Mucosa of descending colon (tissue), 3 donors: ENCODE measurements around the gene ZNF354C. TPM values are rescaled to one million over a fixed set of nuclear protein-coding genes. Genes with fewer than 3 reads are reported as not detected.

Experiments
- ATAC-seq: fragments of 200-7000 bp; cut with Tn5 transposase; one replicate; pipeline ENCODE4 v1.9.1; 2020; ENCODE audit warnings: mild to moderate bottlenecking, moderate library complexity
- DNase-seq, 3 donors: peaks; one replicate each; pipeline ENCODE4 v3.0.0-alpha.2; 2020
- H3K36me3 ChIP-seq: fragments of 200-600 bp; one replicate; pipeline ENCODE4 v1.8.0; 2021; ENCODE audit warnings: low read depth, mild to moderate bottlenecking
- H3K4me1 ChIP-seq: fragments of 200-600 bp; one replicate; pipeline ENCODE4 v1.8.0; 2021; ENCODE audit warnings: low read depth, mild to moderate bottlenecking
- H3K4me3 ChIP-seq: fragments of 200-600 bp; one replicate; pipeline ENCODE4 v1.8.0; 2021; ENCODE audit warnings: mild to moderate bottlenecking
- H3K9me3 ChIP-seq: fragments of 200-600 bp; one replicate; pipeline ENCODE4 v1.8.0; 2021; ENCODE audit warnings: mild to moderate bottlenecking
- intact Hi-C, 2 donors: fragments of 100-400 bp; cut with DNase I in 1 of 2; cut with micrococcal nuclease in 1 of 2; formaldehyde crosslinking; loops; one replicate each; pipeline versions ENCODE4 v1.11.0 to v1.11.1; 2022; cut with DNase I, micrococcal nuclease
- total RNA-seq, 3 donors: library from RNA; stranded (reverse); fragmentation: NEBNext Ultra II Directional in 2 of 3; extraction: Animal tissue kit (Norgen Biotek cat#: 25700) in 2 of 3; gene quantifications; one replicate each; pipeline versions ENCODE4 v1.2.1 to v1.2.4, GENCODE V29; 2021 to 2023
- TF ChIP-seq, protein P1 (sequence below): fragments of 200-600 bp; IDR thresholded peaks from one replicate; pipeline ENCODE4 v1.8.0; 2022; ENCODE audit warnings: antibody characterized with exemption, mild to moderate bottlenecking
- donor health status: DM: no; HTN: no; CAD: no; lungs with moderate emphysema.
- donor health status: DM: no; HTN: no; CAD: no.
- donor health status: DM: no; HTN: yes; CAD: no.

The ZNF354C gene
- total RNA-seq, 3 donors from 2014 or later: 1.6 to 9.1 (median 1.7) TPM

DNA sequence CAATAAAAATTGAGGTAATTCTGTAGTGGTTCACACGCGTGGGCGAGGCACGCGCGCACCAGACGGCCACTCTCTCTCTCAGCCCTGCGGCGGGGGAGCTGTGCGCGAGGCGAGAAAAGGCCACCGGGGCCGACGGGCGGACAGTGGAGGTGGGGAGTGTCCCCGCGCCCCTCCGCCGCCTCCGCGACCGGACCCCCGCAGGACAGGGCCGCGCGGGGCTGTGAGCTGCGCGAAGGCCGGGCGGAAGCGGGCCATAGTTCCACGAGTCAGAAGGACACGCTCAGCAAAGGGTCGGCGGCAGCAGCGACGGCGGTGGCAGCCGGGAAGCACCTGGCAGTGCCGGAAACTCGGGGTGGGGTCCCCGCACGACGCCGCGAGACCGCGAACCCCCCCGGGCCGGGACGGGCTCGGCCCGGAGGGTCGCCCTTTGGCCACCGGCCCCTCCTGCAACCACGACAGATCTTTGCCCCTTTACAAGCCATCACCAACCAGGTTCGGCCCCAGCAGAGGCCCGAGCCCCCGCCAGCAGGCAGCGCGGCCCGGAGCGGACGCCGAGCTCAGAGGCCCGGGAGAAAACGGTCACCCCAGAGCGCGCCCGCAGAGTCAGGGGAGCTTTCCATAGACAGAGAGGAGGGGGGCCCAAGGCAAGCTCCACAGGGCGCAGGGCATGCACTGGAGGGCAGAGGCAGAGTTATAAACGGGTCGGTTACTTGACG lies 60.9 kb downstream of the ZNF354C start:
- intact Hi-C loops: no loop called here
- TF ChIP-seq, protein P1, sequence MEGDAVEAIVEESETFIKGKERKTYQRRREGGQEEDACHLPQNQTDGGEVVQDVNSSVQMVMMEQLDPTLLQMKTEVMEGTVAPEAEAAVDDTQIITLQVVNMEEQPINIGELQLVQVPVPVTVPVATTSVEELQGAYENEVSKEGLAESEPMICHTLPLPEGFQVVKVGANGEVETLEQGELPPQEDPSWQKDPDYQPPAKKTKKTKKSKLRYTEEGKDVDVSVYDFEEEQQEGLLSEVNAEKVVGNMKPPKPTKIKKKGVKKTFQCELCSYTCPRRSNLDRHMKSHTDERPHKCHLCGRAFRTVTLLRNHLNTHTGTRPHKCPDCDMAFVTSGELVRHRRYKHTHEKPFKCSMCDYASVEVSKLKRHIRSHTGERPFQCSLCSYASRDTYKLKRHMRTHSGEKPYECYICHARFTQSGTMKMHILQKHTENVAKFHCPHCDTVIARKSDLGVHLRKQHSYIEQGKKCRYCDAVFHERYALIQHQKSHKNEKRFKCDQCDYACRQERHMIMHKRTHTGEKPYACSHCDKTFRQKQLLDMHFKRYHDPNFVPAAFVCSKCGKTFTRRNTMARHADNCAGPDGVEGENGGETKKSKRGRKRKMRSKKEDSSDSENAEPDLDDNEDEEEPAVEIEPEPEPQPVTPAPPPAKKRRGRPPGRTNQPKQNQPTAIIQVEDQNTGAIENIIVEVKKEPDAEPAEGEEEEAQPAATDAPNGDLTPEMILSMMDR: no peak
- Histone ChIP-seq H3K4me1 (no peaks in the 10 kb centered on the region), H3K36me3 (no peaks in the 10 kb centered on the region), H3K4me3 (no peak overlapping the region), H3K9me3 (peaks cover 38% of the 10 kb centered on the region)
- ATAC-seq (no peak), DNase-seq (no peak)

DNA sequence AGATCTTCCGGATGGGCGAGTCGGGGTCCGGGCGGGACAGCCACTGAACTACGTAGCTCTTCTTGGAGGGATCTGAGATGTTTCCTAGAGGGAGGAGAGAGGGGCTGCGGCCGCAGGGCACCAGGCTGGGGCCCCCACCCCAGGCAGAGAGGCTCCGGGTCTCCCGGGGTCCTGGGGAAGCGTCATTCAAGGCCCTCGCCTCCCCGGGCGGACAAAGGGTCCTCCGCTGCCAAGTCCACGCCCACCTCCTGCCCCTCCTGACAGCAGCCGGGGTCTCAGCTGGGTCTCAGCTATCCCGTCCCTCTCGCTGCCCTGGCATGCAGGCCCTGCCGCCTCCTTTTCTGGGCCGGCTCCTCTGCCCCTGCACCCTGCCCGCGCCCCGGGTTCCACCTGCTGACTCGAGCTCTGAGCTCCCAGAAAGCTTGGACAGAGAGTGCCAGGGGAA lies 61.5 kb downstream of the ZNF354C start:
- TF ChIP-seq, protein P1: no peak
- Histone ChIP-seq H3K4me1 (no peaks in the 10 kb centered on the region), H3K9me3 (peaks cover 41% of the 10 kb centered on the region), H3K36me3 (no peaks in the 10 kb centered on the region), H3K4me3 (no peak overlapping the region)
- intact Hi-C loops: no loop called here
- DNase-seq (no peak), ATAC-seq (no peak)

DNA sequence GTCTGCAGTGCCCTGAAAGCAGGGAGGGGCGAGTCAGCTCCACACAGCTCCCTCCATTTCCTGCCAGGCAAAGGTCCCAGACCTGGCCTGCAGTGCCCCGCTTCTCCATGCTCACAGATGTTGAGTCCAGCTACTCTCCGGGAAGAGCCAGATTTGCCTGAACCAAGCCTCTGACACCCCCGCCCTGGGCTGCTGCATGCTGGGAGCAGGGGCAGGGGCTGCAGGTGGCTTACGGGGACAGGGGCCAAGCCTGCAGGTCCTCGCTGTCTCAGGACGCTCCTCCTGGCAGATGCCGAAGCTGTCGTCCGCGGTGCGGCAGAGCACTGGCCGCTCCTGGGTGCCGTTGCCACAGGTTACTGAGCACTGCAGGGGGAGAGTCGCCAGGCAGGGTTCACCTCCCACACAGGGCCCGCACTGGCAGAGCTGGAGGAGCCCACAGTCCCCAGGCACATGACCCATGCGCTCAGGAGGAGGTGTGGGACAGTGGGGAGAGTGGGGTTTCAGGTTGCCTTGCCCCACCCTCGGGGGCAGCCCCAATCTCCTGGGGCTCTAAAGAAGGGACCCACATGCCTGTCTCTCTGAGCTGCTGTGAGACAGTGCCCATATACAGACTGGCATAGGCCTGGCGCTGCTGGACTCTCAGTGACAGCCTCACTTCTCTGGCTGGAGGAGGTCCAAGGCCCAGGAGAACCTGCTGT lies 62.4 kb downstream of the ZNF354C start:
- ATAC-seq: no peak
- TF ChIP-seq, protein P1: no peak
- intact Hi-C loops: no loop called here
- peaks cover 42% of the 10 kb centered on the region for H3K9me3 ChIP-seq
- no peak overlapping the region for H3K4me3 ChIP-seq
- H3K4me1 ChIP-seq: no peaks in the 10 kb centered on the region
- H3K36me3 ChIP-seq: no peaks in the 10 kb centered on the region
- no peak for DNase-seq

DNA sequence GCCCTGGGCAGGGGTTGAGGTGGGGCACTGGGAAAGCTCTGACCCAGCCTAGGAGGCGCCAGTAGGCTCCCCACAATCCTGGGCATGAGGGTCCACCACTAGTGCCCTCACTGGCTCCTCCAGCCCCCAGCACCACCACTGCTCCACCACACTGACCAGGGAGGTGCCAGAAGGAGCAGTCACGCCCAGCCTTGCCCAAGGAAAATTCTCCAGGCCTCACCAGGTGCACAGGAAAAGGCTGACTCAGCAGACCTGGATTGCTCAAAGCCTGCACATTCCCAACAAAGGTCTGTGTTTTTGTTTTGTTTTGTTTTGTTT lies 62.9 kb downstream of the ZNF354C start:
- ATAC-seq: no peak
- H3K9me3 ChIP-seq: peaks cover 42% of the 10 kb centered on the region
- intact Hi-C loops: no loop called here
- H3K4me1 ChIP-seq: no peaks in the 10 kb centered on the region
- no peaks in the 10 kb centered on the region for H3K36me3 ChIP-seq
- TF ChIP-seq, protein P1: no peak
- no peak for DNase-seq
- no peak overlapping the region for H3K4me3 ChIP-seq

DNA sequence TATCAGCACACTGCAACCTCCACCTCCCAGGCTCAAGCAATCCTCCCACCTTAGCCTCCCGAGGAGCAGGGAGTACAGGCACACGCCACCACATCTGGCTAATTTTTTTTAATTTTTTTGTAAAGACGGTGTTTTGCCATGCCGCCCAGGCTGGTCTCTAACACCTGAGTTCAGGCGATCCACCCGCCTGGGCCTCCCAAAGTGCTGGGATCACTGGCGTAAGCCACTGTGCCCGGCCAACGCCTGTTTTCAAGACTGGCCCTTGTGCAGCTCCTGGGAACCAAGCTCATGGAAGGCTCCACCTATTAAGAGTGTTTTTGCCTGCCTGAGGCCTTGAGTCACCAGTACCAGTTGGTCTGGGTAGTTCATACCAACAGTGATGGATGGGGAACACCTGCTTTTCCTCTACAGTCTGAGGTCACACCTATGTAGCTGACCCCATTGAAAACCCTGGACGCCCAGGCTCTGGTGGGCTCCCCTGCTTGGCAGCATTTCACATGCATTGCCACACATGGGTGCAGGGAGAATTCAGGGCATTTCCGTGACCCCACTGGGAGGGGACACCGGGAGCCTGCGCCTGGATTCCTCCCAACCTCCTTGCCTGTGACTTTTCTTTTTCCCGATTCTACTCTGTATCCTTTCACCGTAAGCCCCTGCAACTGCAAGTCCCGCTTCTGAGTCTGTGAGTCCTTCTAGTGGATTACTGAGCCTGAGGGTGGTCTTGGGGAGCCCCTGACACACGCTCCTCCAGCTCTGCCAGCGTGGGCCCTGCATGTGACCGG lies 63.5 kb downstream of the ZNF354C start:
- Histone ChIP-seq H3K9me3 (peaks cover 42% of the 10 kb centered on the region), H3K4me1 (no peaks in the 10 kb centered on the region), H3K36me3 (no peaks in the 10 kb centered on the region), H3K4me3 (no peak overlapping the region)
- DNase-seq (no peak), ATAC-seq (no peak)
- intact Hi-C loops: no loop called here
- TF ChIP-seq, protein P1: no peak
